GM12878 (cell line): ENCODE data around the gene TELO2. TPM values are rescaled to one million over a fixed set of nuclear protein-coding genes. Genes with fewer than 3 reads are reported as not detected.

Experiments used
- ATAC-seq: fragments of 200-7000 bp; cut with Tn5 transposase; 3 replicates; pipeline ENCODE4 v1.9.1; 2020; ENCODE audit warnings: mild to moderate bottlenecking, moderate library complexity
- BruUV-seq: library from RNA; stranded (reverse); fragments of 400-500 nt; replicated peaks from 2 replicates; lab custom pipeline; 2021; lab: Mats Ljungman, UMichigan
- CTCF ChIA-PET: fragments of 300-600 bp; sonication (Branson Sonifier 250); formaldehyde crosslinking; extraction: SDS; loops from one replicate; lab custom pipeline; 2021; ENCODE audit warnings: inconsistent platforms; lab: Yijun Ruan, JAX
- POLR2A ChIA-PET: fragments of 350-600 bp; formaldehyde crosslinking; extraction: SDS; loops from one replicate; lab custom pipeline; 2021; ENCODE audit warnings: inconsistent platforms; lab: Charles Lee
- RAD21 ChIA-PET: fragments of 300-600 bp; sonication (Branson Sonifier 250); formaldehyde crosslinking; loops from one replicate; lab custom pipeline; 2023; ENCODE audit warnings: antibody characterized with exemption; ENCODE audit not compliant: unreplicated experiment; lab: Charles Lee
- SMC1A ChIA-PET: fragments of 300-600 bp; sonication (Branson Sonifier 250); formaldehyde crosslinking; loops from one replicate; lab custom pipeline; 2023; ENCODE audit not compliant: unreplicated experiment, uncharacterized antibody; lab: Charles Lee
- DNase-seq: peaks from one replicate; pipeline ENCODE4 v3.0.0-alpha.2; 2011; ENCODE audit warnings: low read depth, low spot score
- FAIRE-seq: peaks from 3 replicates; lab custom pipeline; 2011; peaks lifted over from hg19 to GRCh38; lab: Jason Lieb, UNC
- H2AFZ ChIP-seq: 2 replicates; pipeline ENCODE4 v1.6.0; 2011; ENCODE audit warnings: low read depth, low read length, control low read depth; ENCODE audit not compliant: control insufficient read depth
- H3K27ac ChIP-seq: 2 replicates; pipeline ENCODE4 v1.5.1; 2011; ENCODE audit warnings: control low read depth; ENCODE audit not compliant: control insufficient read depth, insufficient read depth
- H3K27me3 ChIP-seq, 2 experiments: replicated peaks in 1 of 2; 2 replicates each; pipeline versions ENCODE4 v1.6.0 to v1.6.1; 2011; ENCODE audit warnings: low read length in 1 of 2; ENCODE audit not compliant: control insufficient read depth in 2 of 2, insufficient read depth in 2 of 2
- H3K36me3 ChIP-seq, 2 experiments: 2 replicates each; pipeline ENCODE4 v1.5.1; 2011; ENCODE audit warnings: low read length in 1 of 2; ENCODE audit not compliant: control insufficient read depth in 2 of 2, insufficient read depth in 2 of 2
- H3K4me1 ChIP-seq: 2 replicates; pipeline ENCODE4 v1.6.1; 2011; ENCODE audit warnings: mild to moderate bottlenecking, low read length, moderate library complexity, mixed read lengths; ENCODE audit not compliant: control insufficient read depth, insufficient read depth
- H3K4me2 ChIP-seq: 2 replicates; pipeline ENCODE4 v1.6.0; 2011; ENCODE audit warnings: control low read depth; ENCODE audit not compliant: control insufficient read depth, insufficient read depth
- H3K4me3 ChIP-seq: fragments of 200-600 bp; sonication (generic); 2 replicates; pipeline ENCODE4 v1.5.1; 2016
- H3K79me2 ChIP-seq: 2 replicates; pipeline ENCODE4 v1.6.0; 2011; ENCODE audit warnings: low read length; ENCODE audit not compliant: control insufficient read depth, insufficient read depth
- H3K9ac ChIP-seq: 2 replicates; pipeline ENCODE4 v1.8.0; 2011; ENCODE audit warnings: low read length, control low read depth, mixed read lengths; ENCODE audit not compliant: control insufficient read depth, insufficient read depth
- H3K9me3 ChIP-seq: replicated peaks from 3 replicates; pipeline ENCODE4 v1.5.1; 2011; ENCODE audit warnings: mild to moderate bottlenecking, low read length; ENCODE audit not compliant: control insufficient read depth, insufficient read depth
- H4K20me1 ChIP-seq: 2 replicates; pipeline ENCODE4 v1.6.0; 2011; ENCODE audit not compliant: control insufficient read depth, insufficient read depth
- CBX5 ChIP-seq: sonication (generic); IDR thresholded peaks from 2 replicates; pipeline ENCODE4 v1.6.1; 2016; ENCODE audit warnings: low read depth, moderate library complexity, mild to moderate bottlenecking, inconsistent platforms
- CREM ChIP-seq: IDR thresholded peaks from 2 replicates; pipeline ENCODE4 v1.6.1; 2014; ENCODE audit warnings: antibody characterized with exemption, low read depth
- EZH2 ChIP-seq: IDR thresholded peaks from 2 replicates; pipeline ENCODE4 v1.6.1; 2012; ENCODE audit warnings: low read depth, mild to moderate bottlenecking, control low read depth, inconsistent platforms, low read length, borderline replicate concordance; ENCODE audit not compliant: control insufficient read depth
- JUND ChIP-seq: IDR thresholded peaks from 2 replicates; pipeline ENCODE4 v1.6.1; 2012; ENCODE audit warnings: low read depth, mild to moderate bottlenecking, low read length, improper control_type of control experiment, moderate library complexity
- NBN ChIP-seq: fragments of 450-650 bp; IDR thresholded peaks from 2 replicates; pipeline ENCODE4 v1.6.1; 2016
- NRF1 ChIP-seq: conservative IDR thresholded peaks from 2 replicates; pipeline ENCODE4 v1.6.1; 2011; ENCODE audit warnings: mild to moderate bottlenecking, low read depth, low read length, improper control_type of control experiment
- POLR2AphosphoS2 ChIP-seq: IDR thresholded peaks from 2 replicates; pipeline ENCODE4 v1.6.1; 2011; ENCODE audit warnings: low read depth, mild to moderate bottlenecking, low read length, improper control_type of control experiment, moderate library complexity
- RCOR1 ChIP-seq: conservative IDR thresholded peaks from 2 replicates; pipeline ENCODE4 v1.6.1; 2012; ENCODE audit warnings: low read depth, low read length, improper control_type of control experiment
- SIN3A ChIP-seq: IDR thresholded peaks from 2 replicates; pipeline ENCODE4 v1.6.1; 2012; ENCODE audit warnings: low read depth, low read length, improper control_type of control experiment
- SMAD5 ChIP-seq: IDR thresholded peaks from 2 replicates; pipeline ENCODE4 v1.6.1; 2016; ENCODE audit warnings: antibody characterized with exemption, low read depth
- TCF12 ChIP-seq: IDR thresholded peaks from 2 replicates; pipeline ENCODE4 v1.6.1; 2011; ENCODE audit warnings: low read depth, mild to moderate bottlenecking, low read length
- WGBS: methylation state at CpG from one replicate; pipeline ENCODE4 v1.1.6; 2016; ENCODE audit warnings: low lambda C conversion rate; ENCODE audit not compliant: insufficient replicate concordance, insufficient coverage; ENCODE audit errors: missing lambda C conversion rate; 5-methylcytosine and 5-hydroxymethylcytosine counted together
- in situ Hi-C: fragments of 300-500 bp; cut with MboI; formaldehyde crosslinking; loops from 9 replicates; pipeline ENCODE4 v1.14.3; 2018; ENCODE audit warnings: mixed read lengths
- intact Hi-C: fragments of 100-400 bp; cut with micrococcal nuclease; formaldehyde crosslinking; loops from one replicate; pipeline ENCODE4 v1.14.2; 2022; ENCODE audit not compliant: unreplicated experiment
- polyA plus RNA-seq, 11 experiments: library from polyadenylated mRNA; depleted of rRNA in 4 of 11; unstranded in 6 of 11; stranded (reverse) in 5 of 11; fragments of >200 nt; fragmentation: Nextera tagmentation in 4 of 11; fragmentation: Illumina TruSeq in 1 of 11; extraction: Ambion mirVana in 4 of 11; extraction: Trizol in 1 of 11; gene quantifications; 1 replicate in 1 of 11; 2 replicates in 10 of 11; pipeline versions ENCODE4 v1.2.1 to v1.2.3, GENCODE V29; 2011 to 2016; ENCODE audit warnings: inconsistent platforms in 2 of 11, missing spikeins in 2 of 11, low read depth in 1 of 11
- total RNA-seq, 4 experiments: library from RNA; depleted of rRNA in 3 of 4; stranded (reverse); fragments of >200 nt in 3 of 4; fragmentation: Illumina TruSeq in 1 of 4; extraction: Trizol in 1 of 4; gene quantifications; 2 replicates each; pipeline versions ENCODE4 v1.2.1 to v1.2.3, GENCODE V29; 2013 to 2021
- TF ChIP-seq, protein P1 (sequence below): IDR thresholded peaks from 2 replicates; pipeline ENCODE4 v1.6.1; 2012; ENCODE audit warnings: low read length, inconsistent platforms
- TF ChIP-seq, protein P2 (sequence below): fragments of 150-350 bp; IDR thresholded peaks from 2 replicates; pipeline ENCODE4 v1.6.1; 2014; ENCODE audit warnings: mild to moderate bottlenecking, low read depth, low read length
- TF ChIP-seq, protein P3 (sequence below): fragments of 450-650 bp; conservative IDR thresholded peaks from 2 replicates; pipeline ENCODE4 v1.6.1; 2017; ENCODE audit warnings: mild to moderate bottlenecking, moderate library complexity
- TF ChIP-seq, protein P4 (sequence below): fragments of 450-650 bp; IDR thresholded peaks from 2 replicates; pipeline ENCODE4 v1.6.1; 2017; ENCODE audit warnings: borderline replicate concordance

The TELO2 gene
- total and polyA plus RNA-seq, 10 of the 15 experiments (the other 5 are each of a cell fraction or from before 2014, with no cell fraction given), result 0.55 to 72.8 (median 18.6) TPM

DNA sequence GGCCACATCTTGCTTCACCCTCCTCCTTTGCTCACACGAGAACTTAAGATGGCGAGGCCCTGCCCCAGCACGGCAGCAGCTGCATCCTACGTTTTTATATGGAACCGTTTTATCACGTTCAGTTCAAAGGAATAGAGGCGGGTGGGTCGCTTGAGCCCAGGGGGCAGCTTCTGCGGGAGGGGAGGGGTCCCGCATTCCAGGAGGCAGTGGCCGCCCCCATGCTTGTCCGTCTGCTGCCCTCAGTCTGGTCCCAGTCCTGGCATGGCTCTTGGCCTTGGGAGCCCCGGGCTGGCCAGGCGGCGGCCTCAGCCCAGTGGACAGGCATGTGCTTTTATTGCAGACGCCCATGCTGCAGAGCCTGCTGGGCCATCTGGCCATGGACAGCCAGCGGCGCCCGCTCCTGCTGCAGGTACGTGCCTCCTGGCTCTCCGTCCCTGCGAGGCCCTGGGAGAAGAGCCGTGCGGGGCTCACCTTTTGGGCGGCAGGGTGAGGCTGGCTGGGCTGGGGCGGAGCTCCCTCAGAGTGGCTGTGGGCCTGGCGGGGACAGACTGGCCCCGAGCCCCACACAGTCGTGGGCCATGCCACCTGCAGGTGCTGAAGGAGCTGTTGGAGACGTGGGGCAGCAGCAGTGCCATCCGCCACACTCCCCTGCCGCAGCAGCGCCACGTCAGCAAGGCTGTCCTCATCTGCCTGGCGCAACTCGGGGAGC is 6.8 kb downstream of the TELO2 start:
- Histone ChIP-seq H4K20me1 (no peaks in the 10 kb centered on the region), H3K27me3 (no peaks in the 10 kb centered on the region)
- no peak for DNase-seq
- ChIA-PET RAD21 (no interaction called here), CTCF (no interaction called here)
- intact Hi-C loops, result no loop called here
- no TSS peak for BruUV-seq
- TF ChIP-seq SIN3A, result no peak
- no peak for TF ChIP-seq JUND
- TF ChIP-seq CREM, result no peak
- no peak for TF ChIP-seq RCOR1
- TF ChIP-seq, protein P1, sequence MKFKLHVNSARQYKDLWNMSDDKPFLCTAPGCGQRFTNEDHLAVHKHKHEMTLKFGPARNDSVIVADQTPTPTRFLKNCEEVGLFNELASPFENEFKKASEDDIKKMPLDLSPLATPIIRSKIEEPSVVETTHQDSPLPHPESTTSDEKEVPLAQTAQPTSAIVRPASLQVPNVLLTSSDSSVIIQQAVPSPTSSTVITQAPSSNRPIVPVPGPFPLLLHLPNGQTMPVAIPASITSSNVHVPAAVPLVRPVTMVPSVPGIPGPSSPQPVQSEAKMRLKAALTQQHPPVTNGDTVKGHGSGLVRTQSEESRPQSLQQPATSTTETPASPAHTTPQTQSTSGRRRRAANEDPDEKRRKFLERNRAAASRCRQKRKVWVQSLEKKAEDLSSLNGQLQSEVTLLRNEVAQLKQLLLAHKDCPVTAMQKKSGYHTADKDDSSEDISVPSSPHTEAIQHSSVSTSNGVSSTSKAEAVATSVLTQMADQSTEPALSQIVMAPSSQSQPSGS, result no peak
- no peak for TF ChIP-seq NRF1
- TF ChIP-seq, protein P2, sequence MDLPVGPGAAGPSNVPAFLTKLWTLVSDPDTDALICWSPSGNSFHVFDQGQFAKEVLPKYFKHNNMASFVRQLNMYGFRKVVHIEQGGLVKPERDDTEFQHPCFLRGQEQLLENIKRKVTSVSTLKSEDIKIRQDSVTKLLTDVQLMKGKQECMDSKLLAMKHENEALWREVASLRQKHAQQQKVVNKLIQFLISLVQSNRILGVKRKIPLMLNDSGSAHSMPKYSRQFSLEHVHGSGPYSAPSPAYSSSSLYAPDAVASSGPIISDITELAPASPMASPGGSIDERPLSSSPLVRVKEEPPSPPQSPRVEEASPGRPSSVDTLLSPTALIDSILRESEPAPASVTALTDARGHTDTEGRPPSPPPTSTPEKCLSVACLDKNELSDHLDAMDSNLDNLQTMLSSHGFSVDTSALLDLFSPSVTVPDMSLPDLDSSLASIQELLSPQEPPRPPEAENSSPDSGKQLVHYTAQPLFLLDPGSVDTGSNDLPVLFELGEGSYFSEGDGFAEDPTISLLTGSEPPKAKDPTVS, result no peak
- TF ChIP-seq SMAD5, result no peak
- TF ChIP-seq, protein P3, sequence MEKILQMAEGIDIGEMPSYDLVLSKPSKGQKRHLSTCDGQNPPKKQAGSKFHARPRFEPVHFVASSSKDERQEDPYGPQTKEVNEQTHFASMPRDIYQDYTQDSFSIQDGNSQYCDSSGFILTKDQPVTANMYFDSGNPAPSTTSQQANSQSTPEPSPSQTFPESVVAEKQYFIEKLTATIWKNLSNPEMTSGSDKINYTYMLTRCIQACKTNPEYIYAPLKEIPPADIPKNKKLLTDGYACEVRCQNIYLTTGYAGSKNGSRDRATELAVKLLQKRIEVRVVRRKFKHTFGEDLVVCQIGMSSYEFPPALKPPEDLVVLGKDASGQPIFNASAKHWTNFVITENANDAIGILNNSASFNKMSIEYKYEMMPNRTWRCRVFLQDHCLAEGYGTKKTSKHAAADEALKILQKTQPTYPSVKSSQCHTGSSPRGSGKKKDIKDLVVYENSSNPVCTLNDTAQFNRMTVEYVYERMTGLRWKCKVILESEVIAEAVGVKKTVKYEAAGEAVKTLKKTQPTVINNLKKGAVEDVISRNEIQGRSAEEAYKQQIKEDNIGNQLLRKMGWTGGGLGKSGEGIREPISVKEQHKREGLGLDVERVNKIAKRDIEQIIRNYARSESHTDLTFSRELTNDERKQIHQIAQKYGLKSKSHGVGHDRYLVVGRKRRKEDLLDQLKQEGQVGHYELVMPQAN, result no peak
- TF ChIP-seq EZH2, result no peak
- no peak for TF ChIP-seq NBN
- TF ChIP-seq TCF12, result no peak
- TF ChIP-seq CBX5, result no peak
- TF ChIP-seq POLR2AphosphoS2, result no peak
- TF ChIP-seq, protein P4, sequence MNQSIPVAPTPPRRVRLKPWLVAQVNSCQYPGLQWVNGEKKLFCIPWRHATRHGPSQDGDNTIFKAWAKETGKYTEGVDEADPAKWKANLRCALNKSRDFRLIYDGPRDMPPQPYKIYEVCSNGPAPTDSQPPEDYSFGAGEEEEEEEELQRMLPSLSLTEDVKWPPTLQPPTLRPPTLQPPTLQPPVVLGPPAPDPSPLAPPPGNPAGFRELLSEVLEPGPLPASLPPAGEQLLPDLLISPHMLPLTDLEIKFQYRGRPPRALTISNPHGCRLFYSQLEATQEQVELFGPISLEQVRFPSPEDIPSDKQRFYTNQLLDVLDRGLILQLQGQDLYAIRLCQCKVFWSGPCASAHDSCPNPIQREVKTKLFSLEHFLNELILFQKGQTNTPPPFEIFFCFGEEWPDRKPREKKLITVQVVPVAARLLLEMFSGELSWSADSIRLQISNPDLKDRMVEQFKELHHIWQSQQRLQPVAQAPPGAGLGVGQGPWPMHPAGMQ, result no peak
- TF ChIP-seq, all 136 proteins: peak for 0
- FAIRE-seq, result no peak
- peaks cover 7 to 19% of the 10 kb centered on the region in 2 experiments; a peak in 3 of 4 replicates for H3K36me3 ChIP-seq
- no peak for ATAC-seq
- no peak overlapping the region for H3K9ac ChIP-seq
- in situ Hi-C loops, result no loop called here
- 94% methylated on average over 36 of the region's 36 CpGs for WGBS
- no peak overlapping the region for H3K27ac ChIP-seq
- POLR2A ChIA-PET, result no interaction called here
- H3K4me3 ChIP-seq, result no peak overlapping the region
- no peaks in the 10 kb centered on the region for H3K9me3 ChIP-seq
- H3K4me2 ChIP-seq, result no peak overlapping the region
- no peak overlapping the region for H2AFZ ChIP-seq
- no peaks in the 10 kb centered on the region for H3K4me1 ChIP-seq
- no peaks in the 10 kb centered on the region; the same call in 1 of the 2 replicates for H3K79me2 ChIP-seq
- SMC1A ChIA-PET, result no interaction called here
